ENCODE measurements around the gene MRM2. TPM values are rescaled to one million over a fixed set of nuclear protein-coding genes. Genes with fewer than 3 reads are reported as not detected.

Gene MRM2
- total RNA-seq, 1 experiment from 2014 or later: 38.9 TPM

DNA sequence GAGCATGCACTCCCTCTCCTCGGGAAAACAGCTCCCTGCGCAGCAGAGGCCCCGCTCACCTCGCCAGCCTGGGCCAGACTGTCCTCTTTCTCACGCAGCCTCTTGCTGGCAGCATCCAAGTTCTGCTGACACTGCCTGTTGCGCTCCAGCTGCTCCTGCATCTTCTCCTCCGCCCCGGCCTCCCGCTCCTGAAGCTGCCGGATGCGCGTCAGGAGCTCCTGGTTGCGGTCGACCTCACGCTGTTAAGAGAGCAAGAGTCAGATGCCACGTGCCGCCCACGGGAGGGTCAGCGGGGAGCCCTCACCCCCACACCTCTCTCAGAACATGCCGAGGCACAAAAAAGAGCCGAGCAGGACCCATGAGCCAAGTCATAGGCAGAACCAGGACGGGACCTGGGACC, 19.5 kb downstream of the MRM2 start:
- Mint-ChIP-seq H3K27ac (0 out of 2 replicates have a peak overlapping the region, but pooled peaks have one; percentile 32), H3K4me1 (no peaks in the 10 kb centered on the region), H3K4me3 (no peak overlapping the region), H3K9me3 (no peaks in the 10 kb centered on the region), H3K27me3 (ENCODE audit: low read depth) (no peaks in the 10 kb centered on the region), H3K36me3 (peaks cover 60% of the 10 kb centered on the region)
- CTCF ChIA-PET: no interaction called here
- POLR2A ChIA-PET: no interaction called here
- ATAC-seq: no peak
- no peak for DNase-seq (ENCODE audit: low spot score)
- TF ChIP-seq GTF2I (CRISPR knock-in tag; conservative IDR thresholded peaks at IDR 0.05): no peak
- no peak for TF ChIP-seq CBFB (CRISPR knock-in tag; IDR thresholded peaks at IDR 0.05; ENCODE audit: low read depth)
- TF ChIP-seq, protein P1, sequence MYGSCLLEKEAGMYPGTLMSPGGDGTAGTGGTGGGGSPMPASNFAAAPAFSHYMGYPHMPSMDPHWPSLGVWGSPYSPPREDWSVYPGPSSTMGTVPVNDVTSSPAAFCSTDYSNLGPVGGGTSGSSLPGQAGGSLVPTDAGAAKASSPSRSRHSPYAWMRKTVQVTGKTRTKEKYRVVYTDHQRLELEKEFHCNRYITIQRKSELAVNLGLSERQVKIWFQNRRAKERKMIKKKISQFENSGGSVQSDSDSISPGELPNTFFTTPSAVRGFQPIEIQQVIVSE (CRISPR knock-in tag; IDR thresholded peaks at IDR 0.05; ENCODE audit: borderline replicate concordance): no peak
- TF ChIP-seq TCF7 (CRISPR knock-in tag; IDR thresholded peaks at IDR 0.05; ENCODE audit: low read depth): no peak
- TF ChIP-seq, protein P2, sequence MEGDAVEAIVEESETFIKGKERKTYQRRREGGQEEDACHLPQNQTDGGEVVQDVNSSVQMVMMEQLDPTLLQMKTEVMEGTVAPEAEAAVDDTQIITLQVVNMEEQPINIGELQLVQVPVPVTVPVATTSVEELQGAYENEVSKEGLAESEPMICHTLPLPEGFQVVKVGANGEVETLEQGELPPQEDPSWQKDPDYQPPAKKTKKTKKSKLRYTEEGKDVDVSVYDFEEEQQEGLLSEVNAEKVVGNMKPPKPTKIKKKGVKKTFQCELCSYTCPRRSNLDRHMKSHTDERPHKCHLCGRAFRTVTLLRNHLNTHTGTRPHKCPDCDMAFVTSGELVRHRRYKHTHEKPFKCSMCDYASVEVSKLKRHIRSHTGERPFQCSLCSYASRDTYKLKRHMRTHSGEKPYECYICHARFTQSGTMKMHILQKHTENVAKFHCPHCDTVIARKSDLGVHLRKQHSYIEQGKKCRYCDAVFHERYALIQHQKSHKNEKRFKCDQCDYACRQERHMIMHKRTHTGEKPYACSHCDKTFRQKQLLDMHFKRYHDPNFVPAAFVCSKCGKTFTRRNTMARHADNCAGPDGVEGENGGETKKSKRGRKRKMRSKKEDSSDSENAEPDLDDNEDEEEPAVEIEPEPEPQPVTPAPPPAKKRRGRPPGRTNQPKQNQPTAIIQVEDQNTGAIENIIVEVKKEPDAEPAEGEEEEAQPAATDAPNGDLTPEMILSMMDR (IDR thresholded peaks at IDR 0.05): no peak
- TF ChIP-seq, protein P3, sequence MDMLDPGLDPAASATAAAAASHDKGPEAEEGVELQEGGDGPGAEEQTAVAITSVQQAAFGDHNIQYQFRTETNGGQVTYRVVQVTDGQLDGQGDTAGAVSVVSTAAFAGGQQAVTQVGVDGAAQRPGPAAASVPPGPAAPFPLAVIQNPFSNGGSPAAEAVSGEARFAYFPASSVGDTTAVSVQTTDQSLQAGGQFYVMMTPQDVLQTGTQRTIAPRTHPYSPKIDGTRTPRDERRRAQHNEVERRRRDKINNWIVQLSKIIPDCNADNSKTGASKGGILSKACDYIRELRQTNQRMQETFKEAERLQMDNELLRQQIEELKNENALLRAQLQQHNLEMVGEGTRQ (CRISPR knock-in tag; IDR thresholded peaks at IDR 0.05): no peak
- no peak for TF ChIP-seq IRF2 (CRISPR knock-in tag; IDR thresholded peaks at IDR 0.05; ENCODE audit: borderline replicate concordance, low read depth)
- TF ChIP-seq RORB (CRISPR knock-in tag; IDR thresholded peaks at IDR 0.05): no peak

DNA sequence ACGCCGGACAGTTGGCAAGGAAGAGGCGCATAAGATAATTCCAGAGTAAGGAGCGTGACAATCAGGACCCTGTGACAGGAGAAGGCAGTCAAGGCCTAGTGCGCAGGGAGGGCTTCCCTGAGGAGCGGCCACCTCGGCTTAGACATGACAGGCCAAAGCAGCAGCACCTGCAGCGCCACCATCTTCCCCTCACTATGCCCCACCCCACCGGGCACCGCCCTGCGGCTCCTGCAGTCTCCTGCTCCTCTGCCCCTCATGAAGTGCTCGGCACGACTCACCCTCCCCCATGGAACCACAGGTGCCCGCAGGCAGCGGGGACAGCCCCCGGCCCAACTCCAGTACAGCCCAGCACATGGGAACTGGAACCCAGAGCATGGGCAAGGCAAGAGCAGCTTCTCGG, 21.1 kb downstream of the MRM2 start:
- Mint-ChIP-seq H3K27me3 (ENCODE audit: low read depth) (no peaks in the 10 kb centered on the region), H3K4me1 (no peaks in the 10 kb centered on the region), H3K36me3 (peaks cover 64% of the 10 kb centered on the region), H3K27ac (no peak overlapping the region), H3K4me3 (no peak overlapping the region), H3K9me3 (no peaks in the 10 kb centered on the region)
- DNase-seq (ENCODE audit: low spot score) (no peak), ATAC-seq (no peak)
- ChIA-PET CTCF (no interaction called here), POLR2A (no interaction called here)
- TF ChIP-seq, protein P4, sequence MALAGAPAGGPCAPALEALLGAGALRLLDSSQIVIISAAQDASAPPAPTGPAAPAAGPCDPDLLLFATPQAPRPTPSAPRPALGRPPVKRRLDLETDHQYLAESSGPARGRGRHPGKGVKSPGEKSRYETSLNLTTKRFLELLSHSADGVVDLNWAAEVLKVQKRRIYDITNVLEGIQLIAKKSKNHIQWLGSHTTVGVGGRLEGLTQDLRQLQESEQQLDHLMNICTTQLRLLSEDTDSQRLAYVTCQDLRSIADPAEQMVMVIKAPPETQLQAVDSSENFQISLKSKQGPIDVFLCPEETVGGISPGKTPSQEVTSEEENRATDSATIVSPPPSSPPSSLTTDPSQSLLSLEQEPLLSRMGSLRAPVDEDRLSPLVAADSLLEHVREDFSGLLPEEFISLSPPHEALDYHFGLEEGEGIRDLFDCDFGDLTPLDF (CRISPR knock-in tag; IDR thresholded peaks at IDR 0.05): no peak
- TF ChIP-seq GTF2I (CRISPR knock-in tag; conservative IDR thresholded peaks at IDR 0.05): no peak
- TF ChIP-seq, protein P5, sequence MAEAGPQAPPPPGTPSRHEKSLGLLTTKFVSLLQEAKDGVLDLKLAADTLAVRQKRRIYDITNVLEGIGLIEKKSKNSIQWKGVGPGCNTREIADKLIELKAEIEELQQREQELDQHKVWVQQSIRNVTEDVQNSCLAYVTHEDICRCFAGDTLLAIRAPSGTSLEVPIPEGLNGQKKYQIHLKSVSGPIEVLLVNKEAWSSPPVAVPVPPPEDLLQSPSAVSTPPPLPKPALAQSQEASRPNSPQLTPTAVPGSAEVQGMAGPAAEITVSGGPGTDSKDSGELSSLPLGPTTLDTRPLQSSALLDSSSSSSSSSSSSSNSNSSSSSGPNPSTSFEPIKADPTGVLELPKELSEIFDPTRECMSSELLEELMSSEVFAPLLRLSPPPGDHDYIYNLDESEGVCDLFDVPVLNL (CRISPR knock-in tag; IDR thresholded peaks at IDR 0.05; ENCODE audit: borderline replicate concordance, low read depth): no peak
- TF ChIP-seq, protein P6, sequence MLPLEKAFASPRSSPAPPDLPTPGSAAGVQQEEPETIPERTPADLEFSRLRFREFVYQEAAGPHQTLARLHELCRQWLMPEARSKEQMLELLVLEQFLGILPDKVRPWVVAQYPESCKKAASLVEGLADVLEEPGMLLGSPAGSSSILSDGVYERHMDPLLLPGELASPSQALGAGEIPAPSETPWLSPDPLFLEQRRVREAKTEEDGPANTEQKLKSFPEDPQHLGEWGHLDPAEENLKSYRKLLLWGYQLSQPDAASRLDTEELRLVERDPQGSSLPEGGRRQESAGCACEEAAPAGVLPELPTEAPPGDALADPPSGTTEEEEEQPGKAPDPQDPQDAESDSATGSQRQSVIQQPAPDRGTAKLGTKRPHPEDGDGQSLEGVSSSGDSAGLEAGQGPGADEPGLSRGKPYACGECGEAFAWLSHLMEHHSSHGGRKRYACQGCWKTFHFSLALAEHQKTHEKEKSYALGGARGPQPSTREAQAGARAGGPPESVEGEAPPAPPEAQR (CRISPR knock-in tag; IDR thresholded peaks at IDR 0.05): no peak
- TF ChIP-seq TCF7 (CRISPR knock-in tag; IDR thresholded peaks at IDR 0.05; ENCODE audit: low read depth): no peak
- TF ChIP-seq, protein P7, sequence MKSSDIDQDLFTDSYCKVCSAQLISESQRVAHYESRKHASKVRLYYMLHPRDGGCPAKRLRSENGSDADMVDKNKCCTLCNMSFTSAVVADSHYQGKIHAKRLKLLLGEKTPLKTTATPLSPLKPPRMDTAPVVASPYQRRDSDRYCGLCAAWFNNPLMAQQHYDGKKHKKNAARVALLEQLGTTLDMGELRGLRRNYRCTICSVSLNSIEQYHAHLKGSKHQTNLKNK (CRISPR knock-in tag; IDR thresholded peaks at IDR 0.05): no peak
- no peak for TF ChIP-seq IRF2 (CRISPR knock-in tag; IDR thresholded peaks at IDR 0.05; ENCODE audit: borderline replicate concordance, low read depth)

DNA sequence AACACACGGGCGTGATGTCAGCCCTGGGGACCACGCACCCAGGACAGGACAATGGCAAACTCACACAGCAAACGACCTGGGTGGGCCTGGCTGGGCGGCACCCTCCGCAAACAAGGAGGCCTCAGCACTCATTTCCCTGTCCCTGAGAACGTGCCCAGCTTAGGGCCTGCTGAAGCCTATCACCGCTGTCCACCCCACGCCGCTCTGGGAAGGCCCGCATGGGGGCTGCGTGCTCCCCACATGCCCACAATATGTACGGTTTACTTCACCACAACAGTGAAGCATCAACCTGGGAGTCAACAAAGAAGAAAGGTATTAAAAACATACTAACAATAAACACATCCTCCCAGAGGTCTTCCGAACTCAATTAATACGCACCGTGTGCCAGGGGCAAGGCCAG, 21.5 kb downstream of the MRM2 start:
- Mint-ChIP-seq H3K36me3 (peaks cover 64% of the 10 kb centered on the region), H3K9me3 (no peaks in the 10 kb centered on the region), H3K4me1 (no peaks in the 10 kb centered on the region), H3K27ac (no peak overlapping the region), H3K4me3 (no peak overlapping the region), H3K27me3 (ENCODE audit: low read depth) (no peaks in the 10 kb centered on the region)
- DNase-seq (ENCODE audit: low spot score) (no peak), ATAC-seq (no peak)
- ChIA-PET CTCF (no interaction called here), POLR2A (no interaction called here)
- TF ChIP-seq SMAD3 (CRISPR knock-in tag; IDR thresholded peaks at IDR 0.05; ENCODE audit: borderline replicate concordance): no peak
- no peak for TF ChIP-seq JAZF1 (CRISPR knock-in tag; IDR thresholded peaks at IDR 0.05)
- TF ChIP-seq, protein P8, sequence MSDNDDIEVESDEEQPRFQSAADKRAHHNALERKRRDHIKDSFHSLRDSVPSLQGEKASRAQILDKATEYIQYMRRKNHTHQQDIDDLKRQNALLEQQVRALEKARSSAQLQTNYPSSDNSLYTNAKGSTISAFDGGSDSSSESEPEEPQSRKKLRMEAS (CRISPR knock-in tag; IDR thresholded peaks at IDR 0.05): no peak
- no peak for TF ChIP-seq CREB1 (CRISPR knock-in tag; IDR thresholded peaks at IDR 0.05)
- TF ChIP-seq, protein P9, sequence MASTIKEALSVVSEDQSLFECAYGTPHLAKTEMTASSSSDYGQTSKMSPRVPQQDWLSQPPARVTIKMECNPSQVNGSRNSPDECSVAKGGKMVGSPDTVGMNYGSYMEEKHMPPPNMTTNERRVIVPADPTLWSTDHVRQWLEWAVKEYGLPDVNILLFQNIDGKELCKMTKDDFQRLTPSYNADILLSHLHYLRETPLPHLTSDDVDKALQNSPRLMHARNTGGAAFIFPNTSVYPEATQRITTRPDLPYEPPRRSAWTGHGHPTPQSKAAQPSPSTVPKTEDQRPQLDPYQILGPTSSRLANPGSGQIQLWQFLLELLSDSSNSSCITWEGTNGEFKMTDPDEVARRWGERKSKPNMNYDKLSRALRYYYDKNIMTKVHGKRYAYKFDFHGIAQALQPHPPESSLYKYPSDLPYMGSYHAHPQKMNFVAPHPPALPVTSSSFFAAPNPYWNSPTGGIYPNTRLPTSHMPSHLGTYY (CRISPR knock-in tag; IDR thresholded peaks at IDR 0.05): no peak
- no peak for TF ChIP-seq OVOL2 (CRISPR knock-in tag; IDR thresholded peaks at IDR 0.05; ENCODE audit: borderline replicate concordance)
- TF ChIP-seq ZNF219 (CRISPR knock-in tag; IDR thresholded peaks at IDR 0.05; ENCODE audit: borderline replicate concordance): no peak
- TF ChIP-seq GRHL2 (CRISPR knock-in tag; IDR thresholded peaks at IDR 0.05; ENCODE audit: insufficient replicate concordance, severe bottlenecking): no peak
- TF ChIP-seq, protein P2 (IDR thresholded peaks at IDR 0.05): no peak

Measured in WTC11 (cell line).